Measurements from ENCODE around the gene MAN2B1. TPM values are rescaled to one million over a fixed set of nuclear protein-coding genes. Genes with fewer than 3 reads are reported as not detected.

The MAN2B1 gene
- polyA plus RNA-seq, 1 experiment: 66.9 TPM

DNA sequence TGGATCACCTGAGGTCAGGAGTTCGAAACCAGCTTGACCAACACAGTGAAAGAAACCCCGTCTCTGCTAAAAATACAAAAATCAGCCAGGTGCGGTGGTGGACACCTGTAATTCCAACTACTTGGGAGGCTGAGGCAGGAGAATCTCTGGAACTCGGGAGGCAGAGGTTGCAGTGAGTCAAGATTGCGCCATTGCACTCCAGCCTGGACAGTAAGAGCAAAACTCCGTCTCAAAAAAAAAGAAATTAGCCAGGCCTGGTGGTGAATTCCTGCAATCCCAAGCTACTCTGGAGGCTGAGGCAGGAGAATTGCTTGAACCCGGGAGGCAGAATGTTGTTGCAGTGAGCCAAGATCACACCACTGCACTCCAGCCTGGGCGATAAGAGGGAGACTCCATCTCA is 42.1 kb upstream of the MAN2B1 start:
- Histone ChIP-seq H3K36me3 (ENCODE audit: control insufficient read depth, insufficient read depth, low read length) (peaks cover 44% of the 10 kb centered on the region), H3K4me3 (ENCODE audit: low read depth, low read length) (no peak overlapping the region), H3K27me3 (ENCODE audit: control insufficient read depth, insufficient read depth, low read length) (no peaks in the 10 kb centered on the region)
- POLR2A ChIA-PET: no interaction called here
- DNase-seq (ENCODE audit: low read depth): no peak
- TF ChIP-seq, protein P1, sequence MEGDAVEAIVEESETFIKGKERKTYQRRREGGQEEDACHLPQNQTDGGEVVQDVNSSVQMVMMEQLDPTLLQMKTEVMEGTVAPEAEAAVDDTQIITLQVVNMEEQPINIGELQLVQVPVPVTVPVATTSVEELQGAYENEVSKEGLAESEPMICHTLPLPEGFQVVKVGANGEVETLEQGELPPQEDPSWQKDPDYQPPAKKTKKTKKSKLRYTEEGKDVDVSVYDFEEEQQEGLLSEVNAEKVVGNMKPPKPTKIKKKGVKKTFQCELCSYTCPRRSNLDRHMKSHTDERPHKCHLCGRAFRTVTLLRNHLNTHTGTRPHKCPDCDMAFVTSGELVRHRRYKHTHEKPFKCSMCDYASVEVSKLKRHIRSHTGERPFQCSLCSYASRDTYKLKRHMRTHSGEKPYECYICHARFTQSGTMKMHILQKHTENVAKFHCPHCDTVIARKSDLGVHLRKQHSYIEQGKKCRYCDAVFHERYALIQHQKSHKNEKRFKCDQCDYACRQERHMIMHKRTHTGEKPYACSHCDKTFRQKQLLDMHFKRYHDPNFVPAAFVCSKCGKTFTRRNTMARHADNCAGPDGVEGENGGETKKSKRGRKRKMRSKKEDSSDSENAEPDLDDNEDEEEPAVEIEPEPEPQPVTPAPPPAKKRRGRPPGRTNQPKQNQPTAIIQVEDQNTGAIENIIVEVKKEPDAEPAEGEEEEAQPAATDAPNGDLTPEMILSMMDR (IDR thresholded peaks at IDR 0.05; ENCODE audit: insufficient read depth, low read depth, low read length): no peak
- CTCF ChIA-PET: interaction anchor here (1.8 kb wide), 1 partner anchor 49 kb away, joined by 4 read pairs; no protein-coding TSS in a partner anchor

DNA sequence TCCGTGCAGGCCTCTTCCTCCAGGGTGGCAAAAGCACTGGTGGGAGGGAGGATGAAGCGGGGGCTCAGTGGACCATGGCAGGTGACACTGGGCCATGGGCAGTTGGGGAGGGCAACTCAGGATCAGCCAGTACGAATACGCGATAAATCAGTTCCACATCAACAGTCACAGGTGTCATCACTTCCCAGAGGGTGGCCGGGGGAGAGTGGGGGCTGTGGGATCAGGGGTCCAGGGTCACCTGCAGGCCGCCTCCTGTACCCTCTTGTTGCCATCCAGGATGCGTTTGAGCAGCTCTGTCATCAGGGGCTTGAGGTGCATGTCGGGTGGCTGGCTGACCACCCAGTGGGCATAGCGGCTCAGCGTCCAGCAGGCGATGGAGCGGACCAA is 39.8 kb upstream of the MAN2B1 start:
- H3K4me3 ChIP-seq (ENCODE audit: low read depth, low read length): no peak overlapping the region
- TF ChIP-seq, protein P1 (IDR thresholded peaks at IDR 0.05; ENCODE audit: insufficient read depth, low read depth, low read length): no peak
- H3K27me3 ChIP-seq (ENCODE audit: control insufficient read depth, insufficient read depth, low read length): no peaks in the 10 kb centered on the region
- ChIA-PET POLR2A (no interaction called here), CTCF (interaction anchor here (0.7 to 1.2 kb wide), 2 partner anchors 7 to 54 kb away, joined by 3 read pairs; no protein-coding TSS in a partner anchor)
- H3K36me3 ChIP-seq (ENCODE audit: control insufficient read depth, insufficient read depth, low read length): peaks cover 49% of the 10 kb centered on the region
- no peak for DNase-seq (ENCODE audit: low read depth)

DNA sequence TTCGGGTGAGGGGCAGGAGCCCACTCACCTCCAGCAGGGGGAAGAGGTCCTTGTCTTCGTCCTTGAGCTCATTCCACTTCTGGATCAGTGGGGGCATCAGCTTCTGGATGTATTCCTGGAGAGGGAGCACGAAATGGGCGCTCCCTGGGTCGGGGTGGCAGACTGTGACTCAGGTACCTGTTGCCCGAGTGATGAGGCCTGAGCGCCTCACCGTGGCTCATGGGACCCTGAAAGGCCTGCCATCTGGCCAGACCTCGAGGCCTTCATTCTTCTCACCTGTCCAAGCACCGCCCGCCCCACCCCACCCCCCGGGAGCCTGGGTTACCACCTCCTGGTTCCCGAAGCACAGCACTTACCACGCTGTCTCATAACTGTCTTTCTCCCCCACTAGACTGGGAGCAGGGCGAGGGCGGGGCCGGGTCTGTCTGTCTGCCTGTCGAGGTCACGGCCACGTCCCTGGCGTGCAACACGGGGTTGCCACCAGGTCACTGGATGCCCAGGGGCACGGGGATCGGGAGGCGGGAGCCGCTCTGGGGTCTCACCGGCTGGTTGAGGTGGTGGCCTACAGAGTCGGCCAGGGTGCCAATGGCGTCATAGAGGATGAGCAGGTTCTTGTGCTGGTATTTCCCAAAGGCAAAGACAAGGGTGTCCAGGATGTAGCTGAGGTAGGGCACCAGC is 39.3 kb upstream of the MAN2B1 start:
- Histone ChIP-seq H3K36me3 (ENCODE audit: control insufficient read depth, insufficient read depth, low read length) (peaks cover 51% of the 10 kb centered on the region), H3K4me3 (ENCODE audit: low read depth, low read length) (no peak overlapping the region), H3K27me3 (ENCODE audit: control insufficient read depth, insufficient read depth, low read length) (no peaks in the 10 kb centered on the region)
- DNase-seq (ENCODE audit: low read depth): no peak
- POLR2A ChIA-PET: no interaction called here
- CTCF ChIA-PET: interaction anchor here (1.2 kb wide), 1 partner anchor 55 kb away, joined by 3 read pairs; no protein-coding TSS in a partner anchor
- TF ChIP-seq, protein P1 (IDR thresholded peaks at IDR 0.05; ENCODE audit: insufficient read depth, low read depth, low read length): no peak

DNA sequence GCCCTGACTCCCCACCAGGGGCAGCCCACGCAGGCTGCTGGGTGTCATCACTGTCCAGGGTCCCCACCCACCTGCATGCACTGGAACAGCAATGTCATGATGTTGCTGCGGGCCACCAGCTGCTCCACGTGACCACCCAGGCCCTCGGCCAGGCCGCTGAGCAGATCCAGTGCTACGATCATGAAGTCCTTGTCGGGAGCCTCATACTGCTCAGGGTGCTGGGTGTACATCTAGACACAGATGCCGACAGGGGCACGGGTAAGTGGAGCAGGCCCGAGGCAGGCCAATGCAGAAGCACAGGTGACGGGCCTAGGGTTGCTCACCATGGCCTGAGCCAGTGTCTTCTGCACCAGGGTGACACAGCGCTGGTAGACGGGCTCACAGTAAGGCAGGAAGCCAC is 38.6 kb upstream of the MAN2B1 start:
- no peak overlapping the region for H3K4me3 ChIP-seq (ENCODE audit: low read depth, low read length)

DNA sequence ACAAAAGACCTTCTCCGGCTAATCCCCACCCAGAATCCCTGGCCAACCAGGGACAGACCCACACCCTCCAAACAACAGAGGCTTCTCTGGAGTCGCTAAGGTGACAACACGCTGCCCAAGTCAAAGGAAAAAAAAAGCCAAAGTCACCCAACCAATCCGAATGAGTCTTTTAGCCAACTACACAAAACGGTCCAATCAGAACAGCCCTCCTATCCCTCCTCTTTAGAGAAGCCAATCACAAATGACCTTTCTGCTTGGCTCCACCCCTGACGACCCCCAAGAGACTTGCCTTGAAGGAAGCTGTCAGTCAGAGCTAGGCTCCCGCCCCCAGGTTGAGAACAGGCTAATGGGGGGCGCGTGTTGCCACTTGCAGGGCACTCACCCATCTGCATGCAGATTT is 36.5 kb upstream of the MAN2B1 start:
- ChIA-PET POLR2A (no interaction called here), CTCF (no interaction called here)
- Histone ChIP-seq H3K36me3 (ENCODE audit: control insufficient read depth, insufficient read depth, low read length) (peaks cover 52% of the 10 kb centered on the region), H3K27me3 (ENCODE audit: control insufficient read depth, insufficient read depth, low read length) (no peaks in the 10 kb centered on the region), H3K4me3 (ENCODE audit: low read depth, low read length) (no peak overlapping the region)
- TF ChIP-seq, protein P1 (IDR thresholded peaks at IDR 0.05; ENCODE audit: insufficient read depth, low read depth, low read length): no peak
- DNase-seq (ENCODE audit: low read depth): no peak

More for the DNA sequence above, 38.6 kb upstream of the MAN2B1 start:
- TF ChIP-seq, protein P1 (IDR thresholded peaks at IDR 0.05; ENCODE audit: insufficient read depth, low read depth, low read length): no peak
- no peak for DNase-seq (ENCODE audit: low read depth)
- H3K36me3 ChIP-seq (ENCODE audit: control insufficient read depth, insufficient read depth, low read length): peaks cover 50% of the 10 kb centered on the region
- POLR2A ChIA-PET: no interaction called here
- H3K27me3 ChIP-seq (ENCODE audit: control insufficient read depth, insufficient read depth, low read length): no peaks in the 10 kb centered on the region
- CTCF ChIA-PET: interaction anchor here (1.2 kb wide), 1 partner anchor 55 kb away, joined by 3 read pairs; no protein-coding TSS in a partner anchor
